ENCODE results near the gene SLC25A48.

The SLC25A48 gene

DNA sequence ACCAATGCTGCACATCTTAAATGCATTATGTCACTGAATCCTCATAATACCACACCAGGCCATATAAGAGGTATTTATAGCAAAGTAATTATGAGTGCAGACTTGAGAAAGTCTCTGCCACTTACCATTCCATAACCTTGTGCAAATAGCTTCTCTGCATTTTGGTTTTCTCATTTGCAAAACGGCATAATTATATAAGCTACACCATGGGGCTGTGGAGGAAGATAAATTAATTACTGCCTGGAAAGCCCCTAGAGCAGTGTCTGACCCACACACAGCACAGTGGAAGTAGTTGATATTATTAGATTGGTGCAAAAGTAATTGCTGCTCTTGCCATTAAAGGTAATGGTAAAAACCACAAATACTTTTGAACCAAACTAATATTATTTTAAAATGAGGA, 70.7 kb downstream of the SLC25A48 start:
- TF ChIP-seq, protein P1, sequence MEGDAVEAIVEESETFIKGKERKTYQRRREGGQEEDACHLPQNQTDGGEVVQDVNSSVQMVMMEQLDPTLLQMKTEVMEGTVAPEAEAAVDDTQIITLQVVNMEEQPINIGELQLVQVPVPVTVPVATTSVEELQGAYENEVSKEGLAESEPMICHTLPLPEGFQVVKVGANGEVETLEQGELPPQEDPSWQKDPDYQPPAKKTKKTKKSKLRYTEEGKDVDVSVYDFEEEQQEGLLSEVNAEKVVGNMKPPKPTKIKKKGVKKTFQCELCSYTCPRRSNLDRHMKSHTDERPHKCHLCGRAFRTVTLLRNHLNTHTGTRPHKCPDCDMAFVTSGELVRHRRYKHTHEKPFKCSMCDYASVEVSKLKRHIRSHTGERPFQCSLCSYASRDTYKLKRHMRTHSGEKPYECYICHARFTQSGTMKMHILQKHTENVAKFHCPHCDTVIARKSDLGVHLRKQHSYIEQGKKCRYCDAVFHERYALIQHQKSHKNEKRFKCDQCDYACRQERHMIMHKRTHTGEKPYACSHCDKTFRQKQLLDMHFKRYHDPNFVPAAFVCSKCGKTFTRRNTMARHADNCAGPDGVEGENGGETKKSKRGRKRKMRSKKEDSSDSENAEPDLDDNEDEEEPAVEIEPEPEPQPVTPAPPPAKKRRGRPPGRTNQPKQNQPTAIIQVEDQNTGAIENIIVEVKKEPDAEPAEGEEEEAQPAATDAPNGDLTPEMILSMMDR (IDR thresholded peaks at IDR 0.05; ENCODE audit: low read depth, low read length, missing control alignments): no peak
- DNase-seq (ENCODE audit: low read depth): no peak
- in situ Hi-C loops (cut with HindIII; ENCODE audit: low sequenced_read_pairs): no loop called here
- H3K4me3 ChIP-seq (ENCODE audit: low read depth, low read length): no peak overlapping the region

GRCh38 chr5:135913713-135914626, 79.5 kb downstream of the SLC25A48 start:
- TF ChIP-seq, protein P1 (IDR thresholded peaks at IDR 0.05; ENCODE audit: low read depth, low read length, missing control alignments): no peak
- in situ Hi-C loops (cut with HindIII; ENCODE audit: low sequenced_read_pairs): no loop called here
- DNase-seq (ENCODE audit: low read depth): no peak
- no peak overlapping the region for H3K4me3 ChIP-seq (ENCODE audit: low read depth, low read length)

GRCh38 chr5:135915466-135916001, 81.1 kb downstream of the SLC25A48 start:
- no peak for DNase-seq (ENCODE audit: low read depth)
- no peak overlapping the region for H3K4me3 ChIP-seq (ENCODE audit: low read depth, low read length)
- TF ChIP-seq, protein P1 (IDR thresholded peaks at IDR 0.05; ENCODE audit: low read depth, low read length, missing control alignments): no peak
- in situ Hi-C loops (cut with HindIII; ENCODE audit: low sequenced_read_pairs): no loop called here

DNA sequence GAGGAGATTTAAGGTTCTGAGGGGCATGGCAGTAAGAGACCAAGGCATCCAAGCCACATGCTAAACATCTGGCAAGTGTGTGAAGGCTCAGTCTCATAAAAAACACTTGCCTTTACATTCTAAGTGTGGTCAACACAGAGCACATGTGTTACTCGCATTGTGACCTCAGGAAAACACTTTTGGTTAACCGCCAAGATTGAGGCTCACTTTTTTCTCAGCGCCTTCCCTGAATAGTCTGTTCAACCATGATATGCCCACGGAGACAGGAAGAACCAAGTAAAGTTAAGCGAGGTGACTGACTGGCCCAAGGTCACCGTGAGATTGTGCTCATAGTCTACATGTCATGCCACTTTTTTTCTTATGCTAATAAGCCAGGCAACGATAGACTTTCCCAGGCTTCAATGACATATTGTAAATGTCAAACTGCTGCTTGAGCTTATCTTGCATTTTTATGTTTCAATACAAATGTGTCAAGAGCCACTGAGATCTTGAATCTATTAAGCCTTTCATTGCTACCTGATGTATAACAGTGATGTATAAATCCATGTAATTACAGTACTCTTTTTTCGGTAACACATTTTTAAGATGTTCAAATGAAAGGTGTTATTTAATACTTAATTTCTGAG, 82.3 kb downstream of the SLC25A48 start:
- in situ Hi-C loops (cut with HindIII; ENCODE audit: low sequenced_read_pairs): no loop called here
- no peak overlapping the region for H3K4me3 ChIP-seq (ENCODE audit: low read depth, low read length)
- TF ChIP-seq, protein P1 (IDR thresholded peaks at IDR 0.05; ENCODE audit: low read depth, low read length, missing control alignments): no peak
- DNase-seq (ENCODE audit: low read depth): no peak

- DNase-seq (ENCODE audit: low read depth): no peak
- TF ChIP-seq, protein P1 (IDR thresholded peaks at IDR 0.05; ENCODE audit: low read depth, low read length, missing control alignments): no peak
- no peak overlapping the region for H3K4me3 ChIP-seq (ENCODE audit: low read depth, low read length)
- in situ Hi-C loops (cut with HindIII; ENCODE audit: low sequenced_read_pairs): no loop called here
These were observed 85.7 kb downstream of the SLC25A48 start for GRCh38 chr5:135920199-135920598.

GRCh38 chr5:135921388-135921787, 86.9 kb downstream of the SLC25A48 start:
- TF ChIP-seq, protein P1 (IDR thresholded peaks at IDR 0.05; ENCODE audit: low read depth, low read length, missing control alignments): no peak
- in situ Hi-C loops (cut with HindIII; ENCODE audit: low sequenced_read_pairs): no loop called here
- H3K4me3 ChIP-seq (ENCODE audit: low read depth, low read length): no peak overlapping the region
- DNase-seq (ENCODE audit: low read depth): no peak
